Activated CD4-positive, alpha-beta T cell treated with anti-CD3 and anti-CD28 coated beads, Interleukin-10, Interleukin-2, amounts not matched to agents 100 ng/mL and 50 ng/mL, durations not matched to agents 16 hours and 8 hours (primary cell): Measurements from ENCODE around the gene FAM193A.
"Not testable (repeated sequence)": the region's sequence is repeated elsewhere in the genome, so short reads cannot be mapped to it uniquely, and the experiment has no call there.

ENCODE experiments used
- DNase-seq: peaks from one replicate; pipeline ENCODE4 v3.0.0-alpha.2; 2020

The FAM193A gene

GRCh38 chr4:2536193-2537010 is at the start of gene FAM193A:
Gene FAM193A (plus strand): TSS chr4:2536647. CDS start chr4:2536916, 269 bp downstream.
- DNase-seq = peak; percentile 100

GRCh38 chr4:2486981-2487380 is 49.5 kb upstream of the FAM193A start:
- DNase-seq = no peak

- peak; percentile 61 for DNase-seq
Observed at GRCh38 chr4:2487632-2488031, 48.8 kb upstream of the FAM193A start.

- DNase-seq = no peak
Observed at GRCh38 chr4:2489081-2489805, 47.2 kb upstream of the FAM193A start.

- DNase-seq = no peak
Observed at GRCh38 chr4:2489841-2490552, 46.5 kb upstream of the FAM193A start.

- DNase-seq = no peak
Observed at GRCh38 chr4:2492970-2493369, 43.5 kb upstream of the FAM193A start.

GRCh38 chr4:2494992-2495391 is 41.5 kb upstream of the FAM193A start:
- DNase-seq = no peak

- DNase-seq = no peak
Observed at GRCh38 chr4:2497324-2497723, 39.1 kb upstream of the FAM193A start.

- DNase-seq = no peak
Observed at GRCh38 chr4:2497931-2498330, 38.5 kb upstream of the FAM193A start.

GRCh38 chr4:2500547-2500946 is 35.9 kb upstream of the FAM193A start:
- peak; percentile 43 for DNase-seq

GRCh38 chr4:2501034-2501594 is 35.3 kb upstream of the FAM193A start:
- DNase-seq = no peak

- no peak for DNase-seq
Observed at GRCh38 chr4:2503809-2504208, 32.6 kb upstream of the FAM193A start.

GRCh38 chr4:2507259-2507658 is 29.2 kb upstream of the FAM193A start:
- DNase-seq = no peak

GRCh38 chr4:2507855-2508254 is 28.6 kb upstream of the FAM193A start:
- no peak for DNase-seq

GRCh38 chr4:2510351-2511259 is 25.8 kb upstream of the FAM193A start:
- DNase-seq = no peak

- no peak for DNase-seq
Observed at GRCh38 chr4:2511645-2512131, 24.8 kb upstream of the FAM193A start.

- no peak for DNase-seq
Observed at GRCh38 chr4:2512396-2513135, 23.9 kb upstream of the FAM193A start.

- not testable (repeated sequence) for DNase-seq
Observed at GRCh38 chr4:2514193-2514592, 22.3 kb upstream of the FAM193A start.

- not testable (repeated sequence) for DNase-seq
Observed at GRCh38 chr4:2514944-2515343, 21.5 kb upstream of the FAM193A start.

GRCh38 chr4:2515830-2516550 is 20.5 kb upstream of the FAM193A start:
- no peak for DNase-seq
